H9 (cell line): Measurements from ENCODE around the gene RNF215. TPM values are rescaled to one million over a fixed set of nuclear protein-coding genes. Genes with fewer than 3 reads are reported as not detected.
A peak's percentile ranks its signal among the peaks of the same experiment; 100 is the strongest.

ENCODE experiments used
- DNase-seq: peaks from one replicate; pipeline ENCODE4 v3.0.0-alpha.2; 2017
- H2AFZ ChIP-seq: one replicate; pipeline ENCODE4 v1.6.1; 2013; ENCODE audit warnings: mild to moderate bottlenecking, low read length, control low read depth, moderate library complexity
- H2AK5ac ChIP-seq: 2 replicates; pipeline ENCODE4 v1.6.1; 2013; ENCODE audit warnings: low read length, control low read depth, mixed read lengths; ENCODE audit not compliant: insufficient read length
- H2BK120ac ChIP-seq: one replicate; pipeline ENCODE4 v1.6.1; 2013; ENCODE audit warnings: low read depth, mild to moderate bottlenecking, low read length, control low read depth, inconsistent platforms; ENCODE audit not compliant: poor library complexity, severe bottlenecking
- H2BK12ac ChIP-seq: 2 replicates; pipeline ENCODE4 v1.6.1; 2013; ENCODE audit warnings: low read length, control low read depth, mixed read lengths, low read depth; ENCODE audit not compliant: insufficient read length
- H2BK15ac ChIP-seq: 2 replicates; pipeline ENCODE4 v1.6.1; 2013; ENCODE audit warnings: low read depth, low read length, control low read depth
- H2BK20ac ChIP-seq: one replicate; pipeline ENCODE4 v1.6.1; 2013; ENCODE audit warnings: low read depth, mild to moderate bottlenecking, low read length, control low read depth, inconsistent platforms; ENCODE audit not compliant: poor library complexity, severe bottlenecking
- H2BK5ac ChIP-seq: 2 replicates; pipeline ENCODE4 v1.6.1; 2013; ENCODE audit warnings: low read length, control low read depth, mixed read lengths; ENCODE audit not compliant: insufficient read length
- H3K14ac ChIP-seq: 2 replicates; pipeline ENCODE4 v1.6.1; 2013; ENCODE audit warnings: low read length, control low read depth; ENCODE audit not compliant: insufficient read depth
- H3K18ac ChIP-seq: 2 replicates; pipeline ENCODE4 v1.6.1; 2013; ENCODE audit warnings: low read depth, mild to moderate bottlenecking, mixed read lengths, low read length, control low read depth; ENCODE audit not compliant: insufficient read length
- H3K23ac ChIP-seq: 2 replicates; pipeline ENCODE4 v1.6.1; 2013; ENCODE audit warnings: low read length, control low read depth, mixed read lengths, low read depth; ENCODE audit not compliant: insufficient read length
- H3K23me2 ChIP-seq: 2 replicates; pipeline ENCODE4 v1.6.1; 2013; ENCODE audit warnings: low read depth, mild to moderate bottlenecking, mixed read lengths, low read length, control low read depth; ENCODE audit not compliant: insufficient read length, poor library complexity, severe bottlenecking
- H3K27ac ChIP-seq: 2 replicates; pipeline ENCODE4 v1.5.1; 2013; ENCODE audit warnings: low read length, control low read depth, mixed read lengths, low read depth; ENCODE audit not compliant: insufficient read length
- H3K27me3 ChIP-seq: 2 replicates; pipeline ENCODE4 v1.6.1; 2013; ENCODE audit warnings: low read length, control low read depth, inconsistent platforms; ENCODE audit not compliant: insufficient read depth
- H3K4ac ChIP-seq: 2 replicates; pipeline ENCODE4 v1.6.1; 2013; ENCODE audit warnings: low read depth, mild to moderate bottlenecking, control low read depth, inconsistent platforms, low read length, moderate library complexity
- H3K4me1 ChIP-seq: 2 replicates; pipeline ENCODE4 v1.6.1; 2013; ENCODE audit warnings: low read length, control low read depth, inconsistent platforms; ENCODE audit not compliant: insufficient read depth
- H3K4me2 ChIP-seq: 2 replicates; pipeline ENCODE4 v1.6.1; 2013; ENCODE audit warnings: low read length, control low read depth, mixed read lengths; ENCODE audit not compliant: insufficient read length, insufficient read depth
- H3K56ac ChIP-seq: 2 replicates; pipeline ENCODE4 v1.6.1; 2013; ENCODE audit warnings: low read depth, mild to moderate bottlenecking, mixed read lengths, low read length, control low read depth; ENCODE audit not compliant: insufficient read length
- H3K79me1 ChIP-seq: 2 replicates; pipeline ENCODE4 v1.6.1; 2013; ENCODE audit warnings: low read depth, mild to moderate bottlenecking, moderate library complexity, low read length, control low read depth, inconsistent platforms; ENCODE audit not compliant: insufficient read depth, poor library complexity, severe bottlenecking
- H3K79me2 ChIP-seq: 2 replicates; pipeline ENCODE4 v1.6.1; 2013; ENCODE audit warnings: low read length, control low read depth, inconsistent platforms; ENCODE audit not compliant: insufficient read depth
- H3K9ac ChIP-seq: 2 replicates; pipeline ENCODE4 v1.6.1; 2013; ENCODE audit warnings: low read length, control low read depth, mixed read lengths; ENCODE audit not compliant: insufficient read length; ENCODE audit errors: extremely low read depth
- H3K9me3 ChIP-seq: one replicate; pipeline ENCODE4 v1.6.1; 2013; ENCODE audit warnings: low read depth, low read length, inconsistent platforms; ENCODE audit not compliant: control insufficient read depth
- H3T11ph ChIP-seq: one replicate; pipeline ENCODE4 v1.6.1; 2013; ENCODE audit warnings: mild to moderate bottlenecking, low read length, control low read depth, inconsistent platforms
- H4K20me1 ChIP-seq: one replicate; pipeline ENCODE4 v1.6.1; 2013; ENCODE audit not compliant: control insufficient read depth, insufficient read length, insufficient read depth
- H4K5ac ChIP-seq: 2 replicates; pipeline ENCODE4 v1.6.1; 2013; ENCODE audit warnings: low read depth, mild to moderate bottlenecking, mixed read lengths, low read length, control low read depth; ENCODE audit not compliant: insufficient read length
- H4K8ac ChIP-seq: replicated peaks from 2 replicates; pipeline ENCODE4 v1.6.1; 2013; ENCODE audit warnings: low read length, control low read depth, mixed read lengths, low read depth; ENCODE audit not compliant: insufficient read length
- H4K91ac ChIP-seq: 2 replicates; pipeline ENCODE4 v1.6.1; 2013; ENCODE audit warnings: low read depth, mild to moderate bottlenecking, moderate library complexity, mixed read lengths, low read length, control low read depth; ENCODE audit not compliant: insufficient read length
- H3K27ac Mint-ChIP-seq, 3 experiments: 2 replicates in 2 of 3; 3 replicates in 1 of 3; pipeline ENCODE4 v1.8.0; 2020 to 2021; ENCODE audit warnings: mixed read lengths in 3 of 3, mild to moderate bottlenecking in 1 of 3, moderate library complexity in 1 of 3
- H3K27me3 Mint-ChIP-seq: 2 replicates; pipeline ENCODE4 v1.8.0; 2021; ENCODE audit warnings: low read depth, mild to moderate bottlenecking, moderate library complexity, mixed read lengths
- H3K36me3 Mint-ChIP-seq, 3 experiments: 2 replicates in 2 of 3; 3 replicates in 1 of 3; pipeline ENCODE4 v1.8.0; 2020 to 2021; ENCODE audit warnings: low read depth in 3 of 3, mixed read lengths in 3 of 3; ENCODE audit not compliant: insufficient read depth in 1 of 3
- H3K4me1 Mint-ChIP-seq, 2 experiments: 2 replicates each; pipeline ENCODE4 v1.8.0; 2020; ENCODE audit warnings: mixed read lengths in 2 of 2
- H3K4me3 Mint-ChIP-seq, 2 experiments: 2 replicates in 1 of 2; 3 replicates in 1 of 2; pipeline ENCODE4 v1.8.0; 2020 to 2021; ENCODE audit warnings: mild to moderate bottlenecking in 2 of 2, mixed read lengths in 2 of 2, moderate library complexity in 1 of 2
- H3K9me3 Mint-ChIP-seq, 2 experiments: 2 replicates in 1 of 2; 3 replicates in 1 of 2; pipeline ENCODE4 v1.8.0; 2020; ENCODE audit warnings: mild to moderate bottlenecking in 2 of 2, mixed read lengths in 2 of 2, moderate library complexity in 1 of 2
- CTCF ChIP-seq: fragments of 200-600 bp; sonication (generic); conservative IDR thresholded peaks from 3 replicates; pipeline ENCODE4 v1.8.0; 2021; ENCODE audit warnings: antibody characterized with exemption, mild to moderate bottlenecking
- WGBS: extraction: QIAGEN DNeasy Blood & Tissue Kit; methylation state at CpG from one replicate; pipeline ENCODE4 v1.1.7; 2013; ENCODE audit warnings: missing lambda C conversion rate, low lambda C conversion rate, mixed read lengths; ENCODE audit not compliant: insufficient read length; ENCODE audit errors: extremely low coverage; 5-methylcytosine and 5-hydroxymethylcytosine counted together
- total RNA-seq: library from RNA; stranded (reverse); gene quantifications from 2 replicates; pipeline ENCODE4 v1.2.1, GENCODE V29; 2021

The RNF215 gene
- total RNA-seq, 1 experiment from 2014 or later, result 24.5 TPM

DNA sequence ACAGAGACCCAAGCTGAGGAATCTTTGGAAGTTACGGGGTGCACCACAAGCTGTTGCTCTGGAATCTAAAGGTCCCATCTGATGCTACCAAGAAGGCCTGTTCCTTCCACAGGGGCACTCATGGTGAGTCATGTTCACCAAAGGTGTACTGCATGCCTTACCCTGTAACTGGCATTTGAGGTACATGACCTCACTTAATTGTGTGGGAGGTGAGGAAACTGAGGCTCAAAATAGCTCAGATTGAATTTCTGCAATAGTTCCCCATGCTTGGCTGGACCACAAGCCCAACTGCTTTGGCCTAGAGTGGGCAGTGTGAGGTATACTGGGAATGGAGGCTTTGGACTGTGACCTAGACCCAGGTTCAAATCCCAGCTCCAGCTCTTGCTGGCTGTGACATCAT is 46.6 kb upstream of the RNF215 start:
- H3K9ac ChIP-seq, result no peak overlapping the region
- no peaks in the 10 kb centered on the region for H3K4me1 ChIP-seq
- H2BK20ac ChIP-seq, result no peak overlapping the region
- no peak overlapping the region for H3K18ac ChIP-seq
- Mint-ChIP-seq H3K36me3 (peaks cover 0 to 5% (median under 1%) of the 10 kb centered on the region in 3 experiments; a peak in 4 of 7 replicates), H3K27ac (no peak overlapping the region), H3K27me3 (peaks cover 3% of the 10 kb centered on the region), H3K4me1 (peaks cover 11 to 14% of the 10 kb centered on the region in 2 experiments), H3K4me3 (no peak overlapping the region), H3K9me3 (no peaks in the 10 kb centered on the region; a peak in 1 of 5 replicates)
- no peak overlapping the region for H3K14ac ChIP-seq
- H2AFZ ChIP-seq, result no peak overlapping the region
- no peak overlapping the region for H2BK120ac ChIP-seq
- no peak overlapping the region for H4K91ac ChIP-seq
- no peaks in the 10 kb centered on the region for H3K27me3 ChIP-seq
- H3K4me2 ChIP-seq, result no peak overlapping the region
- H4K5ac ChIP-seq, result no peak overlapping the region
- no peaks in the 10 kb centered on the region for H4K20me1 ChIP-seq
- H2BK5ac ChIP-seq, result no peak overlapping the region
- no peaks in the 10 kb centered on the region for H3K79me1 ChIP-seq
- no peak overlapping the region for H3K27ac ChIP-seq
- H2AK5ac ChIP-seq, result peak overlapping the region; percentile 22
- no peak overlapping the region for H2BK12ac ChIP-seq
- no peak overlapping the region for H3K4ac ChIP-seq
- TF ChIP-seq CTCF, result no peak
- H3T11ph ChIP-seq, result no peak overlapping the region
- no peak for DNase-seq
- H3K56ac ChIP-seq, result no peak overlapping the region
- H4K8ac ChIP-seq, result no peak overlapping the region
- no peaks in the 10 kb centered on the region for H3K9me3 ChIP-seq
- no CpG with 5 or more reads among the region's 1 CpG for WGBS
- no peak overlapping the region for H2BK15ac ChIP-seq
- no peaks in the 10 kb centered on the region for H3K79me2 ChIP-seq
- no peaks in the 10 kb centered on the region for H3K23me2 ChIP-seq
- no peak overlapping the region for H3K23ac ChIP-seq
